GM10248 (cell line): ENCODE results near the gene ASAP2.

Experiments
- CTCF ChIA-PET: fragments of 300-600 bp; sonication (Branson Sonifier 250); formaldehyde crosslinking; extraction: SDS; loops from one replicate; lab custom pipeline; 2021; ENCODE audit warnings: antibody characterized with exemption; lab: Yijun Ruan, JAX
- POLR2A ChIA-PET: fragments of 350-650 bp; sonication (Branson Sonifier 250); formaldehyde crosslinking; extraction: SDS; loops from one replicate; lab custom pipeline; 2020; ENCODE audit warnings: antibody characterized with exemption; lab: Yijun Ruan, JAX
- DNase-seq: peaks from one replicate; pipeline ENCODE4 v3.0.0; 2012; ENCODE audit errors: extremely low spot score
- CTCF ChIP-seq: IDR thresholded peaks from 2 replicates; pipeline ENCODE4 v1.5.1; 2012; ENCODE audit warnings: mild to moderate bottlenecking, low read depth; ENCODE audit errors: extremely low read depth, missing control alignments, control extremely low read depth

Gene ASAP2

GRCh38 chr2:9179572-9180201 lies 26.9 kb upstream of the ASAP2 start:
- ChIA-PET POLR2A (no interaction called here), CTCF (interaction anchor here (1.5 kb wide), 1 partner anchor 9 kb away, joined by 6 read pairs; no protein-coding TSS in a partner anchor)
- TF ChIP-seq CTCF: no peak
- DNase-seq: no peak

- ChIA-PET CTCF (no interaction called here), POLR2A (no interaction called here)
- no peak for DNase-seq
- no peak for TF ChIP-seq CTCF
Observed at GRCh38 chr2:9184361-9184760, 22.3 kb upstream of the ASAP2 start.

GRCh38 chr2:9187620-9188214 lies 18.9 kb upstream of the ASAP2 start:
- CTCF ChIA-PET: interaction anchor here (1.5 to 2.0 kb wide), 2 partner anchors 8 to 12 kb away, joined by 4 to 6 read pairs; no protein-coding TSS in a partner anchor
- DNase-seq: no peak
- no peak for TF ChIP-seq CTCF
- POLR2A ChIA-PET: no interaction called here

- CTCF ChIA-PET: interaction anchor here (1.3 to 2.0 kb wide), 4 partner anchors 9 to 17 kb away, joined by 4 to 7 read pairs (median 5); partner anchors contain the start of gene ASAP2
- TF ChIP-seq CTCF: no peak
- POLR2A ChIA-PET: no interaction called here
- no peak for DNase-seq
Observed at GRCh38 chr2:9188823-9189222, 17.8 kb upstream of the ASAP2 start.

GRCh38 chr2:9189901-9190300 lies 16.7 kb upstream of the ASAP2 start:
- no peak for TF ChIP-seq CTCF
- ChIA-PET CTCF (interaction anchor here (1.8 to 2.0 kb wide), 2 partner anchors 10 to 14 kb away, joined by 6 to 7 read pairs; no protein-coding TSS in a partner anchor), POLR2A (no interaction called here)
- DNase-seq: no peak

GRCh38 chr2:9191041-9191481 lies 15.6 kb upstream of the ASAP2 start:
- ChIA-PET CTCF (no interaction called here), POLR2A (no interaction called here)
- no peak for TF ChIP-seq CTCF
- no peak for DNase-seq
